ENCODE results near the gene P3H1.
"Not testable (repeated sequence)": the region's sequence is repeated elsewhere in the genome, so short reads cannot be mapped to it uniquely, and the experiment has no call there.

The P3H1 gene

GRCh38 chr1:42769811-42770210 lies 3.0 kb upstream of the P3H1 start:
- DNase-seq (ENCODE audit: low spot score) = no peak

DNA sequence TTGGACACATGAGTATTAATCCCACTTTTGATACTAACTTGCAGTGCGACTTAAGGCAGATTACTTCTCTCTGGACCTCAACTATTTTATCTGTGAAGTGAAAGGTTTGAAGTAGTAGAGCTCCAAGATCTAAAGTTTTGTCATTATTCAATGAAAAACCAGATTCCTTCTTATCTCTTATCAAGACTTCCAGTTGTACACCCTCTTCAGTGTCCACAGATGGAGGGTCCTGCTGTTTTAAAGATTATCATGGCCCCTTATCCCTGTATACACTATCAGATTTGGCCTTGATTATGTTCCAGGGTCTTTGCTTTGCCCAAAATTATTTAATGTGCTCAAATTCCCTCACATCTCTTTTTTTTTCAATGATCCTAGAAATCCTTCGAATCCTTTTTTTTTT lies 1.3 kb upstream of the P3H1 start:
- DNase-seq (ENCODE audit: low spot score) = no peak

GRCh38 chr1:42767510-42768000 lies 727 bp upstream of the P3H1 start:
- peak; percentile 22 for DNase-seq (ENCODE audit: low spot score)

- DNase-seq (ENCODE audit: low spot score) = peak; percentile 31
Measured at GRCh38 chr1:42765832-42766740, 742 bp downstream of the P3H1 start.

GRCh38 chr1:42765269-42765668 lies 1.6 kb downstream of the P3H1 start:
- DNase-seq (ENCODE audit: low spot score) = no peak

DNA sequence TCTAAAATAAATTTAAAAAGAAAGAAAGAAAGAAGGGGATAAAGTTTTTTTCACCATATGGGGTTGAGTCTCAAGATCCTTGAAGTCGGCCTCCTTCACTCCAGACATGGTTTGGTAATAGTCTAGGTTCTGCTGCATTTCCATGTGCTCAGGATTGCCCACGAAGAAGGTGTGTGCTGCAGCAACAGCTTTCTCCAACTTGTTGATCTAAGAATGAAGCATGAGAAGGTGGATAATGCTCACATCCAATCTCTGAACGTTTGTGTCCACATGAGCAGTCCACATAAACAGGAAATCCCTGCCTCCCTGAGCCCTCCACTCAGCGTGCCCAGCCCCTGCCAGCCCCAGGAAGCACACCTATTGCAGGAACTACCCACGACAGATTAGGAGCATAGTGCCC lies 4.6 kb downstream of the P3H1 start:
- no peak for DNase-seq (ENCODE audit: low spot score)

DNA sequence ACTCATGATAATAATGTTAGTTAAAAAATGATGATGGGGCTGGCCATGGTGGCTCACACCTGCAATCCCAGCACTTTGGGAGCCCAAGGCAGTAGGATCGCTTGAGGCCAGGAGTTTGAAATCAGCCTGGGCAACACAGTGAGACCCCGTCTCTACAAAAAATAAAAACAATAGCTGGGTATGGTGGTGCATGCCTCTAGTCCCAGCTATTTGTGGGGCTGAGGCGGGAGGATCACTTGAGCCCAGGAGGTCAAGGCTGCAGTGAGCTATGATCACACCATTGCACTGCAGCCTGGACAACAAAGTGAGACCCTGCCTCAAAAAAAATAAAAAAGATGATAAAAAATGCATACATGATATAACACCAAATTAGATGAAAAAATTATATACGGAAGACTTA lies 5.3 kb downstream of the P3H1 start:
- DNase-seq (ENCODE audit: low spot score) = no peak

GRCh38 chr1:42759114-42759513 lies 7.7 kb downstream of the P3H1 start:
- DNase-seq (ENCODE audit: low spot score) = no peak

DNA sequence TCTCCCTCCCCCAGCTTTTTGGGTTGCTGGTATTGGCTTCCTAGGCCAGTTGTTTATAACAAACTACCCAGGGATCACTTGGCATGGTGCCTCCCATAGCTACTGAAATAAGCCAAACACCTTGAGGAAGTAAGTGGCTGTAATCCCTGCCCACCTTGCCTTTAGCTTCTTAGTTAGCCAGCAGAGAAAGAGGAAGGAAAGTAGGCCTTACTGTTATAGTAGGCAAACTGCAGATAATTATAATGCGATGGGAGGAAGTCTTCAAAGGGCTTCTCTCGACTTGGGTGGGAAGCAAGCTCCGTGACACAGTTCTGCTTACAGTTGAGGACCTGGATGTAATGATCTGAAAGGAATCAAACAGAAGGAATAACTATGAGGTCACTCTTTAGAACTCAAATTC lies 8.2 kb downstream of the P3H1 start:
- no peak for DNase-seq (ENCODE audit: low spot score)

GRCh38 chr1:42757892-42758275 lies 8.9 kb downstream of the P3H1 start:
- no peak for DNase-seq (ENCODE audit: low spot score)

- DNase-seq (ENCODE audit: low spot score) = peak; percentile 36
Measured at GRCh38 chr1:42756956-42757891, 9.6 kb downstream of the P3H1 start.

- no peak for DNase-seq (ENCODE audit: low spot score)
Measured at GRCh38 chr1:42753070-42753469, 13.8 kb downstream of the P3H1 start.

GRCh38 chr1:42752284-42752683 lies 14.5 kb downstream of the P3H1 start:
- no peak for DNase-seq (ENCODE audit: low spot score)

GRCh38 chr1:42751511-42752070 lies 15.2 kb downstream of the P3H1 start:
- not testable (repeated sequence) for DNase-seq (ENCODE audit: low spot score)

DNA sequence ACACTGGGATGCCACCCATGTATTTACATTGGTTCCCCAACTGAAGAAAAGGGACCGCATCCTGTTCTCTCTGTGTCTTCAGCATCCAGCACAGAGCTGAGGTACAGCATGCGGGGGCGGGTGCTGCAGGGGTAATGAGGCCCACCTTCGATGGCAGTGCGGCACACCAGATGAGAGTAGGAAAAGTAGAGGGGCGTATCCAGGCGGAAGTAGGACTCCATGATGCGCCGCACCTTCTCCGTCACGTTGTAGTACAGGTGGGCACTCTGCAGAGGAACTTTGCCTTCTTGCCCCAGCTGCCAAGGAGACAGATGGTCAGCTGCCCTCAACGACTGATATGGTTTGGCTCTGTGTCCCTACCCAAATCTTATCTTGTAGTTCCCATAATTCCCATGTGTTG lies 16.8 kb downstream of the P3H1 start:
- DNase-seq (ENCODE audit: low spot score) = no peak

DNA sequence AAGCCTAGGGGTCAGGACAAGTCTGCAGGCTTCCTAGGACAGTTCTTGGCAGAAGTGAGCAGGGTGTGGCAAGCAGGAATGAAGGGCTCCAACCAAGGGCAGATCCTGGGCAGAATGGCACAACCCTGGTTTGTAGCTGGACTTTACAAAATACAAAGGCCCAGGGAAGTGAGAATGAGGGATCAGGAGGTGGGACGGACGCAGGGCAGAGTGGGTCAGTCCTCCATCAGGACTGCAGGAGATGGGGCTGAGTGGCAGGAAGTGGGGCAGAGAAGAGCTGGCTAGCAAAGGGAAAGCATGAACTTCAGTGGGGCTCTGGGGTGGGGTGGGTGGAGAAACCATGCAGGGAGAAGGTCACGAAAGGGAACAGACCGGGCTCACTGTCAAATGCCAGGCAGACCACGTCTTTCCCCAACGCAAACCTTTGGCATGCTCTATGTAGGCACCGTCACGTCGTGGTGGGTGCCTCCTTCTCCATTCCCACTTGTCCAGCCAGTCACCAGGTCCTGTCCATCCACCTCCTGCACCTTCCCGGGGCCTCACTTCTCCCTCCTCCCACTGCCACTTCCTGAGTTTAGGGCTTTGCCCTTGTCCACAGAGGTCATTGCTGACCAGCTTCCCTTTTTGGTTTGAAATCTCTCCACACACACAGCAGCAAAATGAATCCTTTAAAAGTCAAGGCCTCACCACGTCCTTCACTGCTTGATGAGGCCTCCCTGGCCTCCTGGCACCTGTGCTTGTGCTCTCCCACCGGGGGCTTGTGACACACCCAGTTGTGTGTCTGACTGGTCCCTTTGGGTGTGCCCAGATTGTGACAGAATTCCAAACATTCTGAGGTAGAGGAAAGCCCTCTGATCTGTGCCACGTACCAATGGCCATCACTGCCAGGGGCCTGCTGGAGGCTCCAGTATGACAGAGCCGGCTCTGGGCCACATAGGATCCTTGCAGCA lies 18.1 kb downstream of the P3H1 start:
- no peak for DNase-seq (ENCODE audit: low spot score)

GRCh38 chr1:42748021-42748420 lies 18.8 kb downstream of the P3H1 start:
- no peak for DNase-seq (ENCODE audit: low spot score)

- DNase-seq (ENCODE audit: low spot score) = no peak
Measured at GRCh38 chr1:42747125-42747524, 19.7 kb downstream of the P3H1 start.

- no peak for DNase-seq (ENCODE audit: low spot score)
Measured at GRCh38 chr1:42746436-42747105, 20.3 kb downstream of the P3H1 start.

- no peak for DNase-seq (ENCODE audit: low spot score)
Measured at GRCh38 chr1:42745851-42746250, 21.0 kb downstream of the P3H1 start.

GRCh38 chr1:42744148-42744413 lies 22.7 kb downstream of the P3H1 start:
- DNase-seq (ENCODE audit: low spot score) = no peak

All from activated CD4-positive, alpha-beta T cell treated with anti-CD3 and anti-CD28 coated beads, Interleukin-2, Interleukin-4, amounts not matched to agents 100 ng/mL and 50 ng/mL, durations not matched to agents 16 hours and 8 hours (primary cell).